ENCODE results near the gene ATAD3A.
"Not testable (repeated sequence)": the region's sequence is repeated elsewhere in the genome, so short reads cannot be mapped to it uniquely, and the experiment has no call there.

GRCh38 chr1:1513675-1514074, 1.7 kb downstream of the ATAD3A start:
- TF ChIP-seq CTCF, POLR2A (IDR thresholded peaks at IDR 0.05): not testable (repeated sequence)

Data from Peyer's patch (tissue), 4 donors.